CD4-positive, alpha-beta T cell treated with Interleukin-12 subunit alpha and Interleukin-12 subunit beta, for 1 hour (primary cell): Measurements from ENCODE around the gene ACACB.

Experiments
- DNase-seq: peaks from one replicate; pipeline ENCODE4 v3.0.0-alpha.2; 2020

ACACB gene

DNA sequence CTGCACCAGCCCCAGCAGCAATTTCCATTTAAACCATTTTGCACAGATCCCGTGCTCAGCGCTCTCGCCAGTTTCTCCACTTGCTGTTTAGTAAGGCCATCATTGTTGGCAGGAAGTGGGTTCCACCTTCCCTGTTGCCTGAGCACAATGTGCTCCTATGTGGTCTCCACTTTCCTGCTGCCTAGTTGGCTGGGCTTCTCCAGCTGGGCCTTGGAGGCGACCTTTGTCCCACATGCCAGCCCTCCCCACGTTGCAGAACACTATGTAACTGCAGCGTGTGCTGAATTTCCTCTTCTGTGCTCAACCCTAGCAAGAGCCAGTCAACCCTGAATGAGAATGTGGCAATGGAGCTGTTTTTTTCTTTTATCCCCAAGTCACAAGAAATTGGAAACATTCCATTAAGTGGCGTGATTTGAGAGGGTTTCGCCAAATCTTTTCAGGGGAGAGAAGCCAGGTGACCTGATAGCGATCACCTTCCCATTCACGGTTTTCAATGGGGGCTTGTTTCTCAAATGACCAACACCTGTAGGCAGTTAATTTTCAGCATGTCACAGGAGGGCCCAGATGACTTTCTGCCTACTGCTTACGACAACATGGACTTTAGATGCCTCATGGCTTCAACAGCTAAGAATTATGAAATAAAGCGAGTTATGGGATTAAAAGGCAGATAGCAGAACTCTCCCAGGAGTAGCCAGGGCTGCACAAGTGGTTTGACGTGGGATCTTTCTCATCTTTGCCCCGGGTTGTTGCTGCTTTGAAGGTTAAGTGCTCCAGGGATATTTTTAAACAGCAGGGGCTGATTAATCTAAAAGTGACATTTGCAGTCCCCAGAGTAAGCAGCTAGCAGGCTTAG is at the start of gene ACACB:
Gene ACACB, plus strand, starts transcription at position 830 of the 853 bp plus-strand sequence. CDS start 22,819 bp downstream, outside the sequence.
- no peak for DNase-seq

DNA sequence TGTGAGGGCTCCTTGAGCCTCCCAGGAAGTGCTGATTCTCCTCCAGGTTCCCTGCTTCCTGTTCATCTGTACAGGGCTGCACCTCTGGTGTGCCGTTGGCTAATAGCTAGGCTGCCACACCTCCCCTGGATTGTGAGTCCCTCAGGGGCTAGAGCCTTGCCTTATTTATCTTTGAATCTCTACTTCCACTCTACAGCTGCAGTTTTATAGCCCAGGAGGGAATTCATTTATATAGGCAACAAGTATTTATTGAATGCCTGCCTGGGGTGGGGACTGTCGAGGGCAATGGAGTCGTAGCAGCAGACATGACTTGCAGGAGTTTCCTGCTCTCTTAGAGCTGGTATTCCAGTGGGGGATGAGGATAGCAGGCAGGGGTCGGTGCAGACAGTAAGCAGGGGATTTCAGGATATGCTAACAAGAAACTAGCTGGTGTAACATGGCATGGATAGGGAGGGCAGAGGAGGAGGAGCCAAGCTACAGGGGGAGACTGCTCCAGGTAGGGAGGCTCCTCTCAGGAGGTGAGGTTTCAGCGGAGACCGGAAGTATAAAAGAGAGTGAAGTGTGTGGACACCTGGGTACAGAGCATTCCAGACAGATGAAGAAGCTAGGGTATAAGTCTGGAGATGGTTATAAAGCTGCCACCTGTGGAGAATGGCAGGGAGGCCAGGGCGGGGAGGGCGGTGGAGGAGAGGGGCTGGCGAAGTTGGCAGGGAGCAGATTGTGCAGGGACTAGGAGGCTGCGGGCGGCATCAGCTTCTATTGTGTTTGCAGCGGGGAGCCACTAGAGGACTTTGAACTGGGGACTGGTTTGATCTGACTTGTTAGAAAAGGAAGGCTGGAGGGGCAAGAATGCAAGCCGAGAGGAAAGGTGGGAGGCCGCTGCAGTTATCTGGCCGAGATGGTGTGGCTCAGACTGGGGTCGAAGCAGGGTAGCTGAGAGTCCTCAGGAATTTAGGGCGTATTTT is 46.8 kb upstream of the ACACB start:
- no peak for DNase-seq

DNA sequence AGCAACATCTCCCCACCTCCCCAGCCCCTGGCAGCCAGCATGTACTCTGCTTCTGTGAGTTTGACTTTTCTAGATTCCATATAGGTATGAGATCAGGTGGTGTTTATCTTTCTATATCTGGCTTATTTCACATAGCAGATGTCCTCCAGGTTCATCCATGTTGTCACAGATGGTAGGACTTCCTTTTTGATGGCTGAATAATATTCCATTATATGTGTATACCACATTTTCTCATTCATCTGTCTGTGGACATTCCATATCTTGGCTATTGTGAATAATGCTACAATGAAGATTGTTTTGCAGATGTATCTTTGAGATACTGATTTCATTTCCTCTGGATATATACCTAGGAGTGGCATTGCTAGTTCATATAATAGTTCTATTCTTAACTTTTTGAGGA is 41.5 kb upstream of the ACACB start:
- DNase-seq: no peak

DNA sequence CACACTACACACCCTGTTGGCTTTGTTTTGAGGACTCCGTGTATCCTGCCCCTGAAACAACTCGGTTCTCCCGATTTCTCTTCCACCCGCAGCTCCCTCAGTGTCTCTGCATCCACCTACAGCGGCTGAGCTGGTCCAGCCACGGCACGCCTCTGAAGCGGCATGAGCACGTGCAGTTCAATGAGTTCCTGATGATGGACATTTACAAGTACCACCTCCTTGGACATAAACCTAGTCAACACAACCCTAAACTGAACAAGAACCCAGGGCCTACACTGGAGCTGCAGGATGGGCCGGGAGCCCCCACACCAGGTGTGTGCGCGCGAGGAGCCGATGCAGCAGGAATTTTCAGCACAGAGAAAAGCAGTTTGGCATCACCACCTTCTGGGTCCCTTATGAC is 33.6 kb upstream of the ACACB start:
- DNase-seq: no peak

DNA sequence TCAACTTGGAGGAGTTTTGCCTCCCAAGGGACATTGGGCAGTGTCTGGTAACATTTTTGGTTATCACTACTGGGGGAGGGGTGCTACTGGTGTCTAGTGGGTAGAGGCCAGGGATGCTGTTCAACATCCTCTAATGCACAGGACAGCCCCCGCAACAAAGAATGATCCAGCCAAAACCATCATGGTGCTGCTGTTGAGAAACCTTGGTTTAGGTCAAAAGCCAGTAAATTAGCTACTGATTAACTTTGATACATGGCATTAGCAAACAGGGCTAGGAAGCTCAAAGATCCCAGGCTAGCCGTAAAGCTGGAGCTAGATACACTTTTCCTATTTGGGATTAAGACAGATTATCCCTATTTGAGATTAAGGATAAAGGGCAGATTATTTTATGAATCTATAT is 32.0 kb upstream of the ACACB start:
- DNase-seq: no peak

DNA sequence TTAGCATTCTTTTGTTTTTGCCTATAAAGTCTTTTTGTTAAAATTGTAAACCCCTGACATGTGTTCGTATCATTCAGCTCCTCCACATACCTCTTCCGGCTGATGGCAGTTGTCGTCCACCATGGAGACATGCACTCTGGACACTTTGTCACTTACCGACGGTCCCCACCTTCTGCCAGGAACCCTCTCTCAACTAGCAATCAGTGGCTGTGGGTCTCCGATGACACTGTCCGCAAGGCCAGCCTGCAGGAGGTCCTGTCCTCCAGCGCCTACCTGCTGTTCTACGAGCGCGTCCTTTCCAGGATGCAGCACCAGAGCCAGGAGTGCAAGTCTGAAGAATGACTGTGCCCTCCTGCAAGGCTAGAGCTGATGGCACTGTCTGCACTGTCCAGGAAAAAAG is 30.8 kb upstream of the ACACB start:
- no peak for DNase-seq

DNA sequence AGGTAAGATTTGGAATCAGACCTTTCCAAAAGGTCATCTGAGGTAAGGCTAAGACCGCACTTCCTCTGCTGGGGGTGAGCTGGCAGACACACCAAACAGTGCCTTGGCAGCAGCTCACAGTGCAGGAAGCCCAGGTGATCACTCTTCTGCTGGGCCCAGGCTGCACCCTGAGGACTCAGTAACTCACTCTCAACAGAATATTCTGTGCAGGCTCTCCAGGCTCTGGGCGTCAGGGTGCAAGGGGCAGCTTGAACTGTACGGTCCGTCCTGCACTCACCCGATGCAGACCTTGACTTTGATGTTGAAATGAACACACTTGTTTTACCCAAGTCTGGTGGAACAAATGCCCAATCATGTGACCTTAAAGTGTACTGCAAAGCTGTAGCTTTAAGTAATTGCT is 29.1 kb upstream of the ACACB start:
- DNase-seq: no peak

DNA sequence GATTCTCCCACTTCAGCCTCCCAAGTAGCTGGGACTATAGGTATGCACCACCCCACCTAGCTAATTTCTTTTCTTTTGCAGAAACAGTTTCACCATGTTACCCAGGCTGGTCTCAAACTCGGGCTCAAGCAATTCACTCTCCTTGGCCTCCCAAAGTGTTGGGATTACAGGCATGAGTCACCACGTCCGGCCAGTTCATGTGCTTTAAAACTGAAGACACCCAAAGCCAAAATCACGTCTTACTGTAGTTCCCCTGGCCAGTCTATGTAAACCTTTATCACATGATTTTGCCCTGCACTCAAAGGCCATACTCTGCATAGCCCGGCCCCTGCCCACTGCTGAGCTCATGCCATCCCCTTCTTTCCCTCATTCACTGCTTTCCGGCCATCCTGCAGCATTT is 27.6 kb upstream of the ACACB start:
- no peak for DNase-seq

DNA sequence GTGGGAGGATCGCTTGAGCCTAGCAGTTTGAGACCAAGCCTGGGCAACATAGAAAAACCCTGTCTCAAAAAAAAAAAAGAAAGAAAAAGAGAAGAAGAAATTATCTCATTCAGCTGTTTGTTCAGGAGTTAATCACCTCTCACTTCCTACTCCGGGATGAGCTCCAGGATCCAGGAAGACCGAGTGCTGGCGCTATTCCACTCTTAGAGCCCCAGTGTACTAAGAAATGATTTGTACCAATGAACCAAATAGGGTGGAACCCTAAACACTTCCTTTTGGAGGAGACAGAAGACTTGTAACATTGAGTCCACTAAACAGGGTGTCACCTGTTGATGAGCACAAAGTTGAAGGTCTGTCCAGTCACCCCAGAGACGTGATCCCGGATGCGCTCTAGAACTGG is 26.7 kb upstream of the ACACB start:
- DNase-seq: no peak

DNA sequence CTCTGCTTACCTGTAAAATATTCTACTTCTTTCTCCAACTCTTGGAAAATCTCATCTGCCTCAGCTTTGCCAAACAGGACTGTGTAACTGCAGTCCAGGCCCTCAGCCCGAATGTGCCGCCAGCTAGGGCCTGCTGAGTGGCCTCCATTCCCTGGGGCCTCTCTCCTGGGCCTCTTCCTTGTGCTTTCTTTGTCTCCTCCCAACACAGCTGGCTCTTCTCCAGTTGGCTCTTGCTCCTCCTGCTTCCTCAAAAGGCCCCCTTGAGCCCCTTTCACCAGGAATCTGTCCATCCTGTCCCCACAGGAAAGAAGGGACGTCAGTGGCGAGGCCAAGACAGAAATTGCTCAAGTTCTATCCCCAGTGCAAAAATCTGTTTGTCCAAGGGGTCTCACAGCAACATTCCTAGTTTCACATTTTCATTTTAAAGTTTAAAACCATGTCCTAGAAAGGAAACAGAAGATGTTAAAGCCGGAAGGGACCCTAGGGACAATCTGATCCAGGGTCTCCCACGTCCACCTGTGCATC is 23.8 kb upstream of the ACACB start:
- no peak for DNase-seq

DNA sequence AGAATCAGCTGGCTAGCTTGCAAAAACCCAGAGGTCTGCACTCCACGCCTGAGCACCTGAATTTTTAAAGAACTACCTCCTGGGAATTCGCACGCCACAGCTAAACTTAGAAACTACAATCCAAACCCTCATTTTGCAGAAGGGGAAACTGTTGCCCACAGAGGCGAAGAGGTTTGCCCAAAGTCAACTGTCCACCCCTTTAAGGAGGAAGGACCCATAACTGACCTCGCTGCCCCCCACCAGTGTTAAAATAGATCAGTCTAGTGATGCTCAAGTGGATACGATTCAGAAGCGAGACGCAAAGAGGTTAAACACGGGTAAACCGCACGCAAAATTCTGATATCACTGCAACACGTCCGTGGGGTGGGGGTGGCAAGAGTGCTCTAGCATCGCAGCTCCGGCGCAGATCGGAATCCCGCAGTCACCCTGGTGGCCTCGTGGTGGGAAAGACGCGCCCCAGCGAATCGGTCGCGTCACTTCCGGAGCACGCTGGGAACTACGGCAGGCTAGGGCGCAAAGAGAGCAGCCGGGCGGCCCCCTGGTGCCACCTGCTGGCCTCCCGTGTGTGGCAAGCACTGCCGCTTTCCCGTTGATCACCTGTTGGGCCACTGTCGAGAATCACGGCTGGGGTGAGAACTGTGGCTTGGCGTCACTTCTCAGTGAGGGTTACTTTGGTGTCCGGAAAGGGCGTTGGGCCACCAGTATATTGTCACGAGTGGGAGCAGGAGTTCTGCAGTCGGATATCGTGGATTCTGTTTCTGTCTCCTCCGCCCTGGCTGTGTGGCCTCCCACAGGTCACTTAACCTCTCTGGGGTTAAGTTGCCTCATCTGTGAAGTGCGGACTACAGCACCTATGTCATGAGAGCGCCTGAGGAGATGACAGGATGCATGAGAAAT is 23.1 kb upstream of the ACACB start, which contains the start of gene ALKBH2:
Gene ALKBH2, minus strand, starts transcription at position 451 of the 897 bp plus-strand sequence. CDS start 686 bp downstream, outside the sequence.
- peak; percentile 96 for DNase-seq

DNA sequence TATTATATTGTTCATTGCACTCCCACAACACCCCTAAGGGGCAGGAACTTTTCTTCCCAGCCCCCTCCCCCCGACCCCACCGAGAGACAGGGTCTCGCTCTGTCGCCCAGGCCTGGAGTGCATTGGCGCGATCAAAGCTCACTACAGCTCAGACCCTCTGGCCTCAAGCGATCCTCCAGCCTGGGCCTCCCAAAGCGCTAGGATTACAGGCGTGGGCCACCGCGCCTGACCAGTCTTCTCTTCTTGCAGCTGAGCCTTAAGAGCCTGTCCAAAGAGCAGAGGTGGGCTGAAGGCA is 19.3 kb upstream of the ACACB start:
- DNase-seq: no peak

DNA sequence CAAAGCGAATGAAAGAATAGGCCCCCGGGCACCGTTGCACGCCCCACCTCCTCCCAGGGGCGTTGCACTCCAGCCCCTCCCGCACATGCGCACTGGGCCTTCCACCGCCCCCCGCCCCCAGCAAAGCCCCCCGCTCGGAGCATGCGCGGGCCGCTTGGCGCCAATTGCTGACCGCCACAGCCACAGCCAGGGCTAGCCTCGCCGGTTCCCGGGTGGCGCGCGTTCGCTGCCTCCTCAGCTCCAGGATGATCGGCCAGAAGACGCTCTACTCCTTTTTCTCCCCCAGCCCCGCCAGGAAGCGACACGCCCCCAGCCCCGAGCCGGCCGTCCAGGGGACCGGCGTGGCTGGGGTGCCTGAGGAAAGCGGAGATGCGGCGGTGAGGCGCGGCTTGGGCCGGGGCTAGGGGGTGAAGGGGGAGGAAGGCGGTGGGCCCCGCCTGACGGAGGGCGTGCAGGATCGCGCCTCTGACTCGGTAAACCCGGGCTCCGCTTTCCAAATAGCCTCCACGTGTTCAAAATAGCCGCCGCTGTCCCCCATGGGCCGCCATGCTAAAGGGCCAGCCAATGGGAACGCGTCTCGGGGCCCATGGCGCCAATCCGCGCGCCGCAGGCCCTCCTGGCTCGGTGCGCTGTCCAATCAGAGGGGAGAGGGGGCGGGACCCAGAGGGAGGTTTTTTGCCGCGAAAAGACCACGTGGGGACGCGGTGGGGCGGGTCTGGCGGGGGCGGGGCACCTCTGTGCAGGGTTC is 18.8 kb upstream of the ACACB start, which contains the start of gene UNG:
Gene UNG, plus strand, starts transcription at position 163 of the 748 bp plus-strand sequence. Its CDS starts 83 bp downstream, at position 246.
- peak; percentile 97 for DNase-seq

DNA sequence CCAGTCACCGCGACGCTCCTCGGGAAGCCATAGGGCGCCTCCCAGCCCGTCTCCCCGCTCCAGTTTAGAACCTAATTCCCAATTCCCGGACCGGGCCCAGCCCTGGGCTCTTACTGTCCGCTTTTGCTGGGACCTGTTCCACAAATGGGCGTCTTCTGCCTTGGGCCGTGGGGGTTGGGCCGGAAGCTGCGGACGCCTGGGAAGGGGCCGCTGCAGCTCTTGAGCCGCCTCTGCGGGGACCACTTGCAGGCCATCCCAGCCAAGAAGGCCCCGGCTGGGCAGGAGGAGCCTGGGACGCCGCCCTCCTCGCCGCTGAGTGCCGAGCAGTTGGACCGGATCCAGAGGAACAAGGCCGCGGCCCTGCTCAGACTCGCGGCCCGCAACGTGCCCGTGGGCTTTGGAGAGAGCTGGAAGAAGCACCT is 18.2 kb upstream of the ACACB start:
- DNase-seq: no peak

DNA sequence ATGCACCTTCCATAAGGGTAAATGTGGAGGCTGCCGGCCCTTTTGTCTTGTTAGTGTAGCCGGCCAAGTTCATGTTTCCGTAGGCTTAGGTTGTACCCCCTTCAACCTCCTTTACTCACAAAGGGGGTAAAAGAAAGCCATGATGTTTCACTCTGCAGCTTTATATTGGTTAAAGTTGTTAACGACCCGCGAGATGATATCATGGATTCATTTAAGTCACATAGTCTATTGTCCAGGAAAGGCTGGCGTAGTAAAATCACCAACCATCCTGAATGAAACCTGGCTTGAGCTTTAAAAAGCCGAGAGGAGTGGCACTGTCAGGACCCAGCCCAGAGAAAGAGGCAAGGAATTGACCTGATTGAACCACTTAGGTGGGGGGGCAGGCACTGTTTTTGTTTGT is 17.7 kb upstream of the ACACB start:
- DNase-seq: no peak

DNA sequence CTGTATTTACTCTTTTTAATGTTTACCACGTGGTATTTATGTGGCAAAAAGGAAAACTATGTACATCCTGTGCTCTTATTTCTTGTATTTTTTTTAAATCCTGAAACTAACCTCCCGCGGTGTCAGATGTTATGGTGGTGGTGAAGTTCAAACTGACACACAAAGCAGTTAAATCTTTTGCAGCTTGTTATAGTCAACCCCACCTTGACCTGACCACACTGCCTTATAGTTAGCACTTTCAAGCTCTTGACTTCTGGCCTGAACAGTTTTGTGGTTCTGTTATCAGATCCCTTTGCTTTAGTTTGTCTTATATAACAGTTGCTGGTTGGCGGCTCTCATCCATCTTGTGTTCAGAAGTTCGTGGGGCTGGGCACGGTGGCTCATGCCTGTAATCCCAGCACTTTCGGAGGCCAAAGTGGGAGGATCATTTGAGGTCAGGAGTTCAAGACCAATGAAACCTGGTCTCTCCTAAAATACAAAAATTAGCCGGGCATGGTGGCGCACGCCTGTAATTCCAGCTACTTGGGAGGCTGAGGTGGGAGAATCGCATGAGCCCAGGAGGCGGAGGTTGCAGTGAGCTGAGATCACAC is 16.9 kb upstream of the ACACB start:
- DNase-seq: peak; percentile 41

DNA sequence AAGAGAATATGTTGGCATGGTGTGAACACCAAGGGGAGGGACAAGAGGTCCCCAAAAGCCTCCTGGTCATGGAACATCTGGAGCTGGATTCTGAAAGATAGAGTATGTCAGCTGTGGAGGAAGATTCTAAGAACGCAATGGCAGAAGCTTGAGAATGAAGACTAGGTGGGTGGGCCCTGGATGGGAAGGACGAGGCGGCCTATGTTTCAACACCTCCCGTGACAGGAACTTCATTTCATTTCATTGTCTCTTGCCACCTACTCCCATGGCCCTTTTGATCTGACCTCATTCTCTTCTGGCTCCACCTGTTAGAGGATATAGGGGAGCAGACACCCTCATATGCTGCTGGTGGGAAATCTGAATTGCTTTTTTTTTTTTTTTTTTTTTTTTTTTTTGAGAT is 15.6 kb upstream of the ACACB start:
- DNase-seq: no peak

DNA sequence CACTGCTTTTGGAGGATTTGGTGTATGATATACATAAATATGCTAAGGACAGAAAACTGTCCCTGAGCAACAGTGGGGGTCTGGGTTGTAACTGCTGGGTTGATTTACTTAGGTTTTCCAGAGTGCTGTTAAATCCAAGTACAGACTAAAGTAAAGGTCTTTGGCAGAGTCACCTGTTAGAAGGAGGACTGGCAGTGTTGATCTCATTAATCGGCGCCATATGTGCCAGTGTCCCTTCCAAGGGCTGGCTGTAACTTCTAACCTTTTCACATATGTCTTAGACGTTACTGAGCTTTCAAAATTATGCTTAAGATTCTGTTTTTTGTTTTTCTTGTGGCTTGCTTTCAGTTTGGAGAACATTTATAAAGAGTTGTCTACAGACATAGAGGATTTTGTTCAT is 13.9 kb upstream of the ACACB start:
- no peak for DNase-seq

DNA sequence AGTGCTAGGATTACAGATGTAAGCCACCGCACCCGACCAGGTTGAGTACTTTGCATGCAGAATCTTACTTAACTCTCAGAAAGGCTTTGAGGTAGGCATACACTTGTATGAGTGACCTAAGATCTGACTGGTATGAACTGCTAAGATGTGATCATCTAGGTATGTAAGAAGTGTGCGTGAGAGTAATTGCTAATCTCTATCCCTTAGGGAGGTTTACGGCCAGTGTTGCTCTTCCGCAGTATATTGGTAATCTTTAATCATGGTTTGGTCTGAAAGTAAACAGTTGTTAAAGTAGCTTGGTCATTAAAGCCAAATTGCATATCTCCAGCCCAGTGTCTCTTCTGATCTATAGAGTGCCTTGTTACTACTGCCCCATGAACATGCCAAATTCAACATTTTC is 11.2 kb upstream of the ACACB start:
- no peak for DNase-seq

DNA sequence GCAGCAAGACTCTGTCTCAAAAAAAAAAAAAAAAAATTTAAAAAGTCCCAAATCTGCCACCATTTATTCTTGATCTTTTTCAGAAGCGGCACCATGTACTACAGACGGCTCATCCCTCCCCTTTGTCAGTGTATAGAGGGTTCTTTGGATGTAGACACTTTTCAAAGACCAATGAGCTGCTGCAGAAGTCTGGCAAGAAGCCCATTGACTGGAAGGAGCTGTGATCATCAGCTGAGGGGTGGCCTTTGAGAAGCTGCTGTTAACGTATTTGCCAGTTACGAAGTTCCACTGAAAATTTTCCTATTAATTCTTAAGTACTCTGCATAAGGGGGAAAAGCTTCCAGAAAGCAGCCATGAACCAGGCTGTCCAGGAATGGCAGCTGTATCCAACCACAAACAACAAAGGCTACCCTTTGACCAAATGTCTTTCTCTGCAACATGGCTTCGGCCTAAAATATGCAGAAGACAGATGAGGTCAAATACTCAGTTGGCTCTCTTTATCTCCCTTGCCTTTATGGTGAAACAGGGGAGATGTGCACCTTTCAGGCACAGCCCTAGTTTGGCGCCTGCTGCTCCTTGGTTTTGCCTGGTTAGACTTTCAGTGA is 6.5 kb upstream of the ACACB start:
- DNase-seq: no peak

DNA sequence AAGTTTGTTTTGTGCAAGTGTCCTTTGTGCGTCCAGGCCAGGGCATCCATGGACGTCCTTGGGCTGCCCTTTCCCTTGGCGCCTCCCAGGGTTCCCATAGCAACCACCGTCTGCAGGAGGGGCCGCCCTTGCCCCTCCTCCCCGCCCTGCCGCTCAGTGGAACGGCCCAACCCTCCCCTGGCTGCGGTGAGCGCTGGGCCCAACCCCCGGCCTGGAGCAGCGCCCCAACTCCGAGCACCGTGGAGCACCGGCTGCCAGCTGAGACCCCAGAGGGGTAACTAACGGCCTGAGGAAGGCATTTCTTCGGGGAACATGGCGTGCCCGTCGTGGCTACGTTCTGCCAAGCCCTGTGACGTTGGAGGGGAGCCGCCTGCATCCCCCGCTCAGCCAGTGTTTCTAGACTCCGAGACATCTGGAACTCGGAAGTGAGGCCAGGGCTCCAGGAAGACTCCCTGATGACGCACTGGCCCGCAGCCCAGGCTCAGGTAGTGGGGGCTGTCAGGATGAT is 5.3 kb upstream of the ACACB start:
- DNase-seq: peak; percentile 57
